H1 (cell line): ENCODE results near the gene CASQ2. TPM values are rescaled to one million over a fixed set of nuclear protein-coding genes. Genes with fewer than 3 reads are reported as not detected.

ENCODE experiments used
- CTCF ChIA-PET: fragments of 300-600 bp; sonication (Branson Sonifier 250); formaldehyde crosslinking; loops from one replicate; lab custom pipeline; 2021; ENCODE audit not compliant: partially characterized antibody; lab: Charles Lee
- POLR2A ChIA-PET: fragments of 300-600 bp; sonication (Branson Sonifier 250); formaldehyde crosslinking; loops from one replicate; lab custom pipeline; 2021; ENCODE audit warnings: inconsistent platforms; ENCODE audit not compliant: partially characterized antibody; lab: Charles Lee
- DNase-seq, 2 experiments: peaks; one replicate each; pipeline versions ENCODE4 v3.0.0 to v3.0.0-alpha.2; 2010 to 2022; ENCODE audit warnings: low spot score in 2 of 2, low read depth in 1 of 2, mixed read lengths in 1 of 2
- FAIRE-seq: peaks from 2 replicates; lab custom pipeline; 2011; peaks lifted over from hg19 to GRCh38; lab: Jason Lieb, UNC
- H2AFZ ChIP-seq: 2 replicates; pipeline ENCODE4 v1.8.1; 2012; ENCODE audit warnings: low read length, inconsistent platforms
- H2AK5ac ChIP-seq: 2 replicates; pipeline ENCODE4 v1.6.1; 2013; ENCODE audit warnings: low read depth, low read length
- H2BK120ac ChIP-seq: replicated peaks from 2 replicates; pipeline ENCODE3; 2013; ENCODE audit warnings: low read depth, low read length, inconsistent platforms
- H2BK12ac ChIP-seq: 2 replicates; pipeline ENCODE4 v1.6.1; 2013; ENCODE audit warnings: low read depth, low read length
- H2BK15ac ChIP-seq: 2 replicates; pipeline ENCODE4 v1.6.1; 2013; ENCODE audit warnings: low read length
- H2BK20ac ChIP-seq: 2 replicates; pipeline ENCODE4 v1.6.1; 2013; ENCODE audit warnings: low read length
- H2BK5ac ChIP-seq: 2 replicates; pipeline ENCODE4 v1.6.1; 2013; ENCODE audit warnings: low read depth, low read length
- H3K14ac ChIP-seq: 2 replicates; pipeline ENCODE4 v1.6.1; 2013; ENCODE audit warnings: inconsistent platforms; ENCODE audit not compliant: insufficient read length
- H3K18ac ChIP-seq: 2 replicates; pipeline ENCODE4 v1.6.1; 2013; ENCODE audit warnings: low read length; ENCODE audit errors: extremely low read depth
- H3K23ac ChIP-seq: 2 replicates; pipeline ENCODE4 v1.6.1; 2013; ENCODE audit warnings: inconsistent platforms; ENCODE audit not compliant: insufficient read length
- H3K23me2 ChIP-seq: 2 replicates; pipeline ENCODE4 v1.6.1; 2013; ENCODE audit warnings: low read depth, low read length
- H3K27ac ChIP-seq: 2 replicates; pipeline ENCODE4 v1.6.1; 2011; ENCODE audit warnings: low read depth, low read length, inconsistent platforms
- H3K27me3 ChIP-seq, 4 experiments: replicated peaks in 1 of 4; 1 replicate in 1 of 4; 2 replicates in 3 of 4; pipeline versions ENCODE4 v1.6.1 to v1.8.1; 2011 to 2013; ENCODE audit warnings: low read length in 3 of 4, mild to moderate bottlenecking in 3 of 4, inconsistent platforms in 2 of 4, mixed read lengths in 2 of 4, moderate library complexity in 1 of 4; ENCODE audit not compliant: control insufficient read depth in 3 of 4, insufficient read depth in 3 of 4; ENCODE audit errors: extremely low read depth in 1 of 4
- H3K36me3 ChIP-seq, 4 experiments: 2 replicates each; pipeline versions ENCODE4 v1.6.1 to v1.8.1; 2011 to 2013; ENCODE audit warnings: mild to moderate bottlenecking in 4 of 4, low read length in 3 of 4, moderate library complexity in 2 of 4, control low read depth in 1 of 4, inconsistent platforms in 1 of 4; ENCODE audit not compliant: insufficient read depth in 4 of 4, control insufficient read depth in 2 of 4
- H3K4ac ChIP-seq: replicated peaks from 2 replicates; pipeline ENCODE3; 2013; ENCODE audit warnings: low read length, low read depth, mixed read lengths, inconsistent platforms; ENCODE audit not compliant: insufficient read length
- H3K4me1 ChIP-seq, 4 experiments: replicated peaks in 1 of 4; 1 replicate in 1 of 4; 2 replicates in 3 of 4; pipeline versions ENCODE4 v1.6.1 to v1.8.1; 2011 to 2013; ENCODE audit warnings: low read length in 3 of 4, inconsistent platforms in 2 of 4, mixed read lengths in 1 of 4; ENCODE audit not compliant: insufficient read depth in 4 of 4, control insufficient read depth in 3 of 4
- H3K4me2 ChIP-seq, 2 experiments: 2 replicates each; pipeline versions ENCODE4 v1.6.1 to v1.8.1; 2011 to 2013; ENCODE audit warnings: low read depth in 2 of 2, low read length in 2 of 2, control low read depth in 1 of 2, inconsistent platforms in 1 of 2, mild to moderate bottlenecking in 1 of 2; ENCODE audit not compliant: insufficient read depth in 1 of 2
- H3K4me3 ChIP-seq, 4 experiments: fragments of 200-600, 300-600 bp in 1 of 4; sonication (generic), shearing (Covaris generic), sonication (Bioruptor Twin) in 1 of 4; 2 replicates each; pipeline versions ENCODE4 v1.5.1 to v1.8.1; 2011 to 2016; ENCODE audit warnings: low read length in 4 of 4, low read depth in 3 of 4, control low read depth in 2 of 4, inconsistent platforms in 2 of 4, mild to moderate bottlenecking in 2 of 4, mixed read lengths in 1 of 4, moderate library complexity in 1 of 4; ENCODE audit not compliant: insufficient read depth in 2 of 4; ENCODE audit errors: extremely low read depth in 1 of 4
- H3K56ac ChIP-seq: replicated peaks from 2 replicates; pipeline ENCODE3; 2013; ENCODE audit warnings: low read depth, mild to moderate bottlenecking, mixed read lengths, low read length, inconsistent platforms; ENCODE audit not compliant: insufficient read length
- H3K79me1 ChIP-seq: 2 replicates; pipeline ENCODE4 v1.6.1; 2013; ENCODE audit warnings: low read depth, low read length, control low read depth
- H3K79me2 ChIP-seq, 2 experiments: 2 replicates each; pipeline versions ENCODE4 v1.6.1 to v1.8.1; 2012 to 2013; ENCODE audit warnings: low read length in 2 of 2, mild to moderate bottlenecking in 2 of 2, inconsistent platforms in 1 of 2; ENCODE audit not compliant: insufficient read depth in 2 of 2, control insufficient read depth in 1 of 2
- H3K9ac ChIP-seq, 4 experiments: replicated peaks in 1 of 4; 1 replicate in 1 of 4; 2 replicates in 3 of 4; pipeline versions ENCODE4 v1.6.1 to v1.8.1; 2011 to 2013; ENCODE audit warnings: low read depth in 3 of 4, low read length in 3 of 4, control low read depth in 2 of 4, mild to moderate bottlenecking in 2 of 4, moderate library complexity in 2 of 4, inconsistent platforms in 1 of 4; ENCODE audit errors: extremely low read depth in 1 of 4
- H3K9me3 ChIP-seq, 2 experiments: 2 replicates each; pipeline versions ENCODE4 v1.6.1 to v1.8.1; 2012 to 2013; ENCODE audit warnings: mild to moderate bottlenecking in 2 of 2, moderate library complexity in 2 of 2, control low read depth in 1 of 2, inconsistent platforms in 1 of 2, low read depth in 1 of 2, low read length in 1 of 2, mixed read lengths in 1 of 2; ENCODE audit not compliant: insufficient read depth in 2 of 2
- H4K20me1 ChIP-seq, 2 experiments: replicated peaks in 1 of 2; 2 replicates each; pipeline versions ENCODE3 to v1.8.1; 2011 to 2013; ENCODE audit warnings: inconsistent platforms in 2 of 2, low read length in 2 of 2, mild to moderate bottlenecking in 1 of 2; ENCODE audit not compliant: insufficient read depth in 2 of 2, control insufficient read depth in 1 of 2
- H4K5ac ChIP-seq: 2 replicates; pipeline ENCODE4 v1.6.1; 2013; ENCODE audit warnings: low read length, low read depth, mixed read lengths, inconsistent platforms; ENCODE audit not compliant: insufficient read length
- H4K8ac ChIP-seq: 2 replicates; pipeline ENCODE4 v1.8.0; 2013; ENCODE audit warnings: mild to moderate bottlenecking, moderate library complexity, low read length, inconsistent platforms; ENCODE audit not compliant: insufficient read depth; ENCODE audit errors: extremely low read depth
- H4K91ac ChIP-seq: replicated peaks from 2 replicates; pipeline ENCODE3; 2013; ENCODE audit warnings: low read length, mixed read lengths, inconsistent platforms; ENCODE audit not compliant: insufficient read length
- ASH2L ChIP-seq: fragments of 200-600, 300-600 bp; sonication (generic); IDR thresholded peaks from one replicate; pipeline ENCODE4 v1.7.1; 2017; ENCODE audit warnings: low read length
- CTBP2 ChIP-seq: IDR thresholded peaks from 2 replicates; pipeline ENCODE4 v1.7.0; 2011; ENCODE audit warnings: borderline replicate concordance, mild to moderate bottlenecking, moderate library complexity, mixed read lengths, low read length; ENCODE audit not compliant: insufficient read depth, insufficient read length
- HDAC6 ChIP-seq: IDR thresholded peaks from one replicate; pipeline ENCODE4 v1.7.1; 2012; ENCODE audit warnings: low read depth, mild to moderate bottlenecking, inconsistent platforms, low read length, moderate library complexity
- KDM5A ChIP-seq: fragments of 200-600 bp; IDR thresholded peaks from 2 replicates; pipeline ENCODE4 v1.7.1; 2012; ENCODE audit warnings: mild to moderate bottlenecking, low read length, inconsistent platforms, mixed read lengths
- NANOG ChIP-seq: IDR thresholded peaks from 2 replicates; pipeline ENCODE4 v1.6.1; 2011; ENCODE audit warnings: low read length, low read depth, mild to moderate bottlenecking, inconsistent platforms; ENCODE audit not compliant: insufficient read depth, poor library complexity, severe bottlenecking
- TAF1 ChIP-seq: IDR thresholded peaks from 2 replicates; pipeline ENCODE4 v1.6.1; 2011; ENCODE audit warnings: mild to moderate bottlenecking, low read depth, low read length
- WGBS, 2 experiments: shearing (Covaris generic) in 1 of 2; methylation state at CpG; one replicate each; pipeline versions ENCODE4 v1.1.6 to v1.1.7; 2013 to 2015; ENCODE audit warnings: low lambda C conversion rate in 2 of 2, mixed read lengths in 2 of 2, inconsistent platforms in 1 of 2, low coverage in 1 of 2, missing lambda C conversion rate in 1 of 2; ENCODE audit not compliant: insufficient replicate concordance in 2 of 2, insufficient coverage in 1 of 2, insufficient read length in 1 of 2; ENCODE audit errors: extremely low coverage in 1 of 2, missing lambda C conversion rate in 1 of 2; 5-methylcytosine and 5-hydroxymethylcytosine counted together
- polyA plus RNA-seq, 7 experiments: library from polyadenylated mRNA; depleted of rRNA in 3 of 7; stranded (reverse) in 5 of 7; unstranded in 2 of 7; fragments of >200 nt in 5 of 7; fragments of 200-250 nt in 2 of 7; gene quantifications; 1 replicate in 5 of 7; 2 replicates in 1 of 7; 4 replicates in 1 of 7; pipeline versions ENCODE4 v1.2.1 to v1.2.3, GENCODE V29; 2011 to 2013; ENCODE audit warnings: missing spikeins in 2 of 7, mixed read lengths in 2 of 7
- total RNA-seq: library from RNA; stranded (reverse); fragmentation: NEBNext Ultra II Directional; extraction: Animal tissue kit (Norgen Biotek cat#: 25700); gene quantifications from 2 replicates; pipeline ENCODE4 v1.2.1, GENCODE V29; 2021

Gene CASQ2
- total and polyA plus RNA-seq, 2 of the 8 experiments (the other 6 are each of a cell fraction or from before 2014, with no cell fraction given) = not detected

- Histone ChIP-seq H4K8ac (no peak overlapping the region), H3K27ac (no peak overlapping the region), H3K4me3 (peak overlapping the region in 1 of 4 experiments; percentile 10; a peak in 1 of 8 replicates), H2BK15ac (no peak overlapping the region), H3K9me3 (no peaks in the 10 kb centered on the region), H3K18ac (no peak overlapping the region), H3K4ac (no peak overlapping the region), H3K9ac (no peak overlapping the region), H2AFZ (no peak overlapping the region), H4K5ac (no peak overlapping the region), H3K14ac (no peak overlapping the region), H4K20me1 (peaks cover 2 to 11% of the 10 kb centered on the region in 2 experiments), H4K91ac (no peak overlapping the region), H2BK5ac (no peak overlapping the region), H2AK5ac (no peak overlapping the region), H3K27me3 (no peaks in the 10 kb centered on the region), H3K79me1 (peaks cover 5% of the 10 kb centered on the region; the same call in 1 of the 2 replicates), H3K36me3 (peaks cover 0 to 11% (median 7%) of the 10 kb centered on the region in 4 experiments; a peak in 5 of 8 replicates), H2BK12ac (peak overlapping the region; percentile 71; the same call in 1 of the 2 replicates), H2BK120ac (no peak overlapping the region), H3K4me1 (peaks cover 21 to 51% (median 32%) of the 10 kb centered on the region in 4 experiments), H3K79me2 (peaks cover 3 to 43% of the 10 kb centered on the region in 2 experiments; a peak in 2 of 4 replicates), H3K56ac (no peak overlapping the region), H3K4me2 (peak overlapping the region; percentile 19 to 47; a peak in 2 of 4 replicates), H3K23me2 (no peaks in the 10 kb centered on the region), H2BK20ac (peak overlapping the region; percentile 9; the same call in 1 of the 2 replicates), H3K23ac (no peak overlapping the region)
- ChIA-PET CTCF (interaction anchor here (0.7 to 1.0 kb wide), 2 partner anchors 9 to 42 kb away, joined by 3 read pairs; no protein-coding TSS in a partner anchor), POLR2A (no interaction called here)
- DNase-seq = no peak
- 76% methylated on average over 3 of the region's 3 CpGs; no CpG with 5 or more reads in 1 of the 2 experiments for WGBS, 2 experiments
- FAIRE-seq = no peak
- TF ChIP-seq HDAC6 = no peak
- no peak for TF ChIP-seq NANOG
- TF ChIP-seq KDM5A = no peak
- TF ChIP-seq CTBP2 = no peak
- TF ChIP-seq ASH2L = no peak
- no peak for TF ChIP-seq TAF1
Measured at GRCh38 chr1:115650961-115651360, 117.6 kb downstream of the CASQ2 start.
